ENCODE results near the gene SLC16A7.

DNA sequence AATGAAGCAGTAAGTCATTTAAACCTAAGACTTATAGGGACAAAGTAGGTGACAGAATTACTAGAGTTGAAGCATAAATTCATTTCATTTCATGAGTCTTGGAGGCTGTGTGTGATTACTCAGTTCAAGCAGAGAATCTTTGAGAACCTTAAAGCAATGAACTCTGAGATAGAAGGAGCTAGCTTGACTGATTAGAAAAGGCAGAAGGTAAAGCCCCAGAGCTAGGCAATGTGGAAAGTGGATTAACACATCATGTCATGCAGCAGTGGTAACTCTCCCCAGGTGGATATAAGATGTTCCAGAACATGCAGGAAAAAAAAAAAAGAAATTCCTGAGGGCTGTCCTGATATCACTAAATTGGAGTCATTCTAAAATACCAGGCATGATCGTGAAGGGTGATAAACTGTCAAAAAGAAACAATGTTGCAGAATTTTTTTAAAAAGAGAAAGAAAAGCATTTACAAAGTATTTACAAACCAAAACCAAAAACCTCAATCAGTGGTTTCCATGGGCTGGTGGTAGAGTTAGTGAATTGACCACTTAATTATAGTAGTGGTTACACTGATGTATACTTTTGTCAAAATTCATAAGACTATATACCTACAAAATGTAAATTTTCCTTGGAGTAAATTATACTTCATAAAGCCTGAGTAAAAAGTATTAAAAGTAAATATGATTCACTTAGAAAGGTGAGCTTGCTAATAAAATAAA lies 12.7 kb upstream of the SLC16A7 start:
- TF ChIP-seq, protein P1, sequence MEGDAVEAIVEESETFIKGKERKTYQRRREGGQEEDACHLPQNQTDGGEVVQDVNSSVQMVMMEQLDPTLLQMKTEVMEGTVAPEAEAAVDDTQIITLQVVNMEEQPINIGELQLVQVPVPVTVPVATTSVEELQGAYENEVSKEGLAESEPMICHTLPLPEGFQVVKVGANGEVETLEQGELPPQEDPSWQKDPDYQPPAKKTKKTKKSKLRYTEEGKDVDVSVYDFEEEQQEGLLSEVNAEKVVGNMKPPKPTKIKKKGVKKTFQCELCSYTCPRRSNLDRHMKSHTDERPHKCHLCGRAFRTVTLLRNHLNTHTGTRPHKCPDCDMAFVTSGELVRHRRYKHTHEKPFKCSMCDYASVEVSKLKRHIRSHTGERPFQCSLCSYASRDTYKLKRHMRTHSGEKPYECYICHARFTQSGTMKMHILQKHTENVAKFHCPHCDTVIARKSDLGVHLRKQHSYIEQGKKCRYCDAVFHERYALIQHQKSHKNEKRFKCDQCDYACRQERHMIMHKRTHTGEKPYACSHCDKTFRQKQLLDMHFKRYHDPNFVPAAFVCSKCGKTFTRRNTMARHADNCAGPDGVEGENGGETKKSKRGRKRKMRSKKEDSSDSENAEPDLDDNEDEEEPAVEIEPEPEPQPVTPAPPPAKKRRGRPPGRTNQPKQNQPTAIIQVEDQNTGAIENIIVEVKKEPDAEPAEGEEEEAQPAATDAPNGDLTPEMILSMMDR (IDR thresholded peaks at IDR 0.05), result no peak
- no peak for TF ChIP-seq EP300 (IDR thresholded peaks at IDR 0.05)
